Skeletal muscle tissue (tissue), 4 donors: ENCODE results near the gene GOSR2. TPM values are rescaled to one million over a fixed set of nuclear protein-coding genes. Genes with fewer than 3 reads are reported as not detected.
A peak's percentile ranks its signal among the peaks of the same experiment; 100 is the strongest.

Source experiments
- H3K27ac ChIP-seq: one replicate; pipeline ENCODE4 v1.7.0; 2013; ENCODE audit warnings: mild to moderate bottlenecking, low read depth, low read length, inconsistent platforms
- H3K27me3 ChIP-seq, 3 donors: one replicate each; pipeline ENCODE4 v1.7.0; 2013; ENCODE audit warnings: low read length in 3 of 3; ENCODE audit not compliant: control insufficient read depth in 3 of 3, insufficient read depth in 3 of 3
- H3K36me3 ChIP-seq, 3 donors: one replicate each; pipeline ENCODE4 v1.7.0; 2013; ENCODE audit warnings: low read length in 3 of 3; ENCODE audit not compliant: control insufficient read depth in 3 of 3, insufficient read depth in 3 of 3
- H3K4me1 ChIP-seq, 3 donors: one replicate each; pipeline ENCODE4 v1.7.0; 2013; ENCODE audit warnings: low read length in 3 of 3, mild to moderate bottlenecking in 3 of 3; ENCODE audit not compliant: control insufficient read depth in 3 of 3, insufficient read depth in 3 of 3
- H3K4me3 ChIP-seq, 3 donors: one replicate each; pipeline ENCODE4 v1.7.0; 2013; ENCODE audit warnings: low read length in 3 of 3
- H3K9ac ChIP-seq, 3 donors: one replicate each; pipeline ENCODE4 v1.7.0; 2013; ENCODE audit warnings: low read length in 3 of 3, mild to moderate bottlenecking in 3 of 3, moderate library complexity in 2 of 3, low read depth in 1 of 3
- H3K9me3 ChIP-seq, 3 donors: one replicate each; pipeline ENCODE4 v1.7.0; 2013; ENCODE audit warnings: low read length in 3 of 3; ENCODE audit not compliant: control insufficient read depth in 3 of 3
- total RNA-seq: library from RNA; depleted of rRNA; stranded (reverse); fragments of >200 nt; gene quantifications from one replicate; pipeline ENCODE4 v1.2.3, GENCODE V29; 2014
- donor health status: Osteomylitis.

Gene GOSR2
- total RNA-seq, 1 donor from 2014 or later, result 41.2 TPM

DNA sequence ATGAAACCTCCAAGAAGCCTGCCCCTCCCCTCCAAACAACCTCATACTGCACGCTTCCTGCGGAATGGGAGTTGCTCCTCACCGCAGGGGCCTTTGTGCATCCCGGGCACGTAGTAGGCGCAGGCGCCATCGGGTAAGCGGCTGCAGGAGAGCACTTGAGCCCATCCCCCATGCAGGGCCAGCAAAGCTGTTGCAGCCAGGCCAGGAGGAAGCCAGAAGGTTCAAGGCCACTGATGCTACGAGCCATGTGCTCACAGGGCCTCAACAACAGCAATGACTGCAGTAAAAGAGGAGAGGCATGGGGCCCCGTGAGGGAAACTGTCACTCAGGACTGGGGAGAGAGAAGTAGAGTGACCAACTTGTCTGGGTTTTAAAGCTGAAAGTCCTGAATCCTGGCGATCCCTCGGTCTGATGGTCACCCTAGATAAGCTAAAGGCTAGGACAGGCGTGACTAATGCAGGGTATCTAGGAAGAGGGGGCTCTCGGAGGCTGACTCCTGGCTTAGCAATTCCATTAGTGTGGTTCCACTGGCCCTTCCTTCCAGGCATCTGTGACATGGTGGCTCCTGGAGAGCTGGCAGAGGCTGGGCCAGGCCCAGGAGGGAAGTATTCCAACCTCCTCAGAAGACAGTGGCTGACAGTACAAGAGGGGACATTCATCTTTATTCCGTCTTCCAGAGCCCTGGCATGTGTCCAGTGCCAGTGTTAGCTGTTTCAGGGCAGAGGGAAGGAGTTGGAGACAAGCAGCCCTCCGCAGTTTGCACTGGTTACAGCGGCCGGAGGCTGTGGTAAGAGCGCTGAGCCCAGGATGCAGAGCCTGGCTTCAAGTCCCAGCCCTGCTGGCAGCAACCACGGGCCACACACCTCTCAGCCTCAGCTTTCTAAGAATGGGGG is 20.8 kb downstream of the GOSR2 start:
- H3K9ac ChIP-seq, result peak overlapping the region in 2 of 3 donors; percentile 16 to 33
- H3K4me1 ChIP-seq, result peaks cover 9 to 21% (median 17%) of the 10 kb centered on the region in 3 donors
- H3K36me3 ChIP-seq, result peaks cover 18 to 24% (median 21%) of the 10 kb centered on the region in 3 donors
- no peaks in the 10 kb centered on the region for H3K9me3 ChIP-seq
- no peak overlapping the region for H3K4me3 ChIP-seq
- H3K27ac ChIP-seq, result no peak overlapping the region
- H3K27me3 ChIP-seq, result peaks cover 3 to 18% (median 16%) of the 10 kb centered on the region in 3 donors

GRCh38 chr17:46944931-46945330 is 22.0 kb downstream of the GOSR2 start:
- Histone ChIP-seq H3K36me3 (peaks cover 8 to 18% (median 17%) of the 10 kb centered on the region in 3 donors), H3K4me1 (peaks cover 9 to 21% (median 17%) of the 10 kb centered on the region in 3 donors), H3K27me3 (peaks cover 3 to 25% (median 25%) of the 10 kb centered on the region in 3 donors), H3K27ac (no peak overlapping the region), H3K4me3 (no peak overlapping the region), H3K9ac (peak overlapping the region in 1 of 3 donors; percentile 16), H3K9me3 (no peaks in the 10 kb centered on the region)

- H3K4me3 ChIP-seq, result no peak overlapping the region
- peaks cover 11 to 39% (median 30%) of the 10 kb centered on the region in 3 donors for H3K27me3 ChIP-seq
- H3K9me3 ChIP-seq, result no peaks in the 10 kb centered on the region
- peaks cover 9 to 26% (median 21%) of the 10 kb centered on the region in 3 donors for H3K4me1 ChIP-seq
- no peak overlapping the region for H3K27ac ChIP-seq
- no peak overlapping the region for H3K9ac ChIP-seq
- peaks cover 2 to 11% (median 10%) of the 10 kb centered on the region in 3 donors for H3K36me3 ChIP-seq
Measured at GRCh38 chr17:46947216-46947615, 24.3 kb downstream of the GOSR2 start.

- peaks cover 2 to 11% (median 10%) of the 10 kb centered on the region in 3 donors for H3K36me3 ChIP-seq
- H3K27me3 ChIP-seq, result peaks cover 11 to 40% (median 30%) of the 10 kb centered on the region in 3 donors
Measured at GRCh38 chr17:46948544-46948943, 25.6 kb downstream of the GOSR2 start.

DNA sequence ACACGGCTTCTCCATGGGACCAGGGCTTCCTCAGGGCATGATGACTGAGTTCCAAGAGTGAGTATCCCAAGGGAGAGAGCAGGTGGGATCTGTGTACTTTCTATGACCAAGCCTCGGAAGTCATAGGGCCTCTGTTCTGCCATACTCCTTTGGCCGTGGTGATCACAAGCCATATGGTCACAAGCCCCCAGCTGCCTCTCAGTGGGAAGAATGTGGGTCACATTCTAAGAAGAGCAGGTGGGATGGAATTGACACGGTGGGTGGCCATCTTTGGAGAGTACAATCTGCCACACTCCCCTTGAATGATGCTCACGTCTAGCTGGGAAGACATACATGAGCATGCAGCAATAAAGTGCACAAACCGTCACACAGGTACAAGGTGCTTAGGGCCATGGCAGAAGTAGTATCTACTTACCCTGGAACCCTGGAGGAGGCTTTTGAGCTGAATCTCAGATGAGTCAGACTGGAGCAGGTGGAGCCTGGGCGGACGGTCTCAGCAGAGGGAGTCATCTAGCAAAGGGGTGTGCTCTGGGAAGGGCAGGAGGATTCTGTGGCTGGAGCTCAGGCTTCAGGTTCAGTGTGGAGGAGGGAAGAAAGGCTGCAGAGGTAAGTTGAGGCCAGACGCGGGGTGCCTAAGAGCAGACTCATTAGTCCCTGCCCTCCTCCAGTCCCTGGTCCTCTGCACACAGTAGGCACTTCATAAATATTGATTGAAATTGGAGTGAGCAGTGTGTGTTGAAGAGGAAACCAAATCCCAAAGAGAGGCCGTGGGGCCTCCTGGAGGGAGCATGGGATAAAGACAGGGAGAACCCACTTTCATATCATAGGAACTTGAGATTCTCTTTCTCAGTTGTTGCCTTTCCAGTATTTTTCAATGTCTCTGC is 26.6 kb downstream of the GOSR2 start:
- Histone ChIP-seq H3K27ac (no peak overlapping the region), H3K27me3 (peaks cover 11 to 40% (median 30%) of the 10 kb centered on the region in 3 donors), H3K9ac (no peak overlapping the region), H3K4me3 (no peak overlapping the region), H3K4me1 (peaks cover 0 to 11% (median 6%) of the 10 kb centered on the region in 3 donors), H3K9me3 (no peaks in the 10 kb centered on the region), H3K36me3 (peaks cover 2 to 11% (median 10%) of the 10 kb centered on the region in 3 donors)

More at GRCh38 chr17:46948544-46948943, 25.6 kb downstream of the GOSR2 start:
- Histone ChIP-seq H3K4me1 (peaks cover 7 to 20% (median 14%) of the 10 kb centered on the region in 3 donors), H3K9ac (no peak overlapping the region), H3K4me3 (no peak overlapping the region), H3K27ac (no peak overlapping the region), H3K9me3 (no peaks in the 10 kb centered on the region)

GRCh38 chr17:46950342-46950996 is 27.5 kb downstream of the GOSR2 start:
- H3K4me1 ChIP-seq, result peaks cover 0 to 6% (median 3%) of the 10 kb centered on the region in 3 donors
- peaks cover 9 to 40% (median 22%) of the 10 kb centered on the region in 3 donors for H3K27me3 ChIP-seq
- no peak overlapping the region for H3K27ac ChIP-seq
- H3K36me3 ChIP-seq, result peaks cover 2 to 11% (median 10%) of the 10 kb centered on the region in 3 donors
- H3K9ac ChIP-seq, result no peak overlapping the region
- H3K4me3 ChIP-seq, result no peak overlapping the region
- H3K9me3 ChIP-seq, result no peaks in the 10 kb centered on the region

GRCh38 chr17:46950997-46951621 is 28.1 kb downstream of the GOSR2 start:
- Histone ChIP-seq H3K4me1 (peaks cover 0 to 6% (median 3%) of the 10 kb centered on the region in 3 donors), H3K27me3 (peaks cover 9 to 43% (median 22%) of the 10 kb centered on the region in 3 donors), H3K9ac (no peak overlapping the region), H3K27ac (no peak overlapping the region), H3K9me3 (no peaks in the 10 kb centered on the region), H3K4me3 (no peak overlapping the region), H3K36me3 (peaks cover 2 to 11% (median 10%) of the 10 kb centered on the region in 3 donors)

DNA sequence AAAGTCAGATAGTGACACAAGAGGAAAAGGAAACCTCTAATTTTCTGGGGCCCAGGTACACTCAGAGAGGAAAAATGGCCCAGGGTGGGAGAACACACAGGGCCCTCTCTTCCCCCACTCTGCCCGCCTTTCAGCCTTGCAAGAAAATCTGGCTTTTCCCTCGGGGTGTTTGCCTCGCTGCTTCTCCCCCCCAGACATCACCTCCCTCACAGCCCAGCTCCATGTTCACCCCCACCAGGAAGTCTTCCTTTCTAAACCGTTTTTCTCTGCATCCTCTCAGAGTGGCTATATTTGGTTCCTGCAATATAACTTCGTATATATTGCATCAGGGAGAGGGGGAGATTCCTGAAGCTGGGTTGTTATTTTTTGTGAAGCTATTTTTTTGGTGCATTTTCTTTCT is 28.7 kb downstream of the GOSR2 start:
- Histone ChIP-seq H3K4me1 (peaks cover 0 to 6% (median 3%) of the 10 kb centered on the region in 3 donors), H3K9ac (no peak overlapping the region), H3K4me3 (no peak overlapping the region), H3K36me3 (peaks cover 2 to 11% (median 10%) of the 10 kb centered on the region in 3 donors), H3K27me3 (peaks cover 9 to 43% (median 22%) of the 10 kb centered on the region in 3 donors), H3K27ac (no peak overlapping the region), H3K9me3 (no peaks in the 10 kb centered on the region)

- Histone ChIP-seq H3K4me1 (peaks cover 0 to 6% (median 3%) of the 10 kb centered on the region in 3 donors), H3K27me3 (peaks cover 9 to 39% (median 20%) of the 10 kb centered on the region in 3 donors), H3K9ac (no peak overlapping the region), H3K4me3 (no peak overlapping the region), H3K9me3 (no peaks in the 10 kb centered on the region), H3K27ac (no peak overlapping the region), H3K36me3 (peaks cover 2 to 11% (median 10%) of the 10 kb centered on the region in 3 donors)
Measured at GRCh38 chr17:46952115-46952514, 29.2 kb downstream of the GOSR2 start.
